GM12873 (cell line): ENCODE results near the gene PIAS2.

Experiments
- CTCF ChIP-seq: IDR thresholded peaks from 2 replicates; pipeline ENCODE4 v1.5.1; 2012; ENCODE audit warnings: low read depth, mild to moderate bottlenecking, moderate library complexity, low read length, control low read depth; ENCODE audit not compliant: insufficient read depth; ENCODE audit errors: missing control alignments

Gene PIAS2

GRCh38 chr18:46909497-46909896 lies 7.8 kb downstream of the PIAS2 start:
- no peak for TF ChIP-seq CTCF

- no peak for TF ChIP-seq CTCF
Observed at GRCh38 chr18:46903406-46903805, 13.9 kb downstream of the PIAS2 start.

- TF ChIP-seq CTCF, result no peak
Observed at GRCh38 chr18:46899274-46899948, 17.9 kb downstream of the PIAS2 start.

- TF ChIP-seq CTCF, result no peak
Observed at GRCh38 chr18:46894124-46894523, 23.2 kb downstream of the PIAS2 start.

GRCh38 chr18:46893360-46893759 lies 23.9 kb downstream of the PIAS2 start:
- no peak for TF ChIP-seq CTCF

GRCh38 chr18:46892842-46893241 lies 24.5 kb downstream of the PIAS2 start:
- no peak for TF ChIP-seq CTCF

GRCh38 chr18:46891742-46892214 lies 25.5 kb downstream of the PIAS2 start:
- TF ChIP-seq CTCF, result no peak
